HepG2 (cell line): Measurements from ENCODE around the gene NCF4. TPM values are rescaled to one million over a fixed set of nuclear protein-coding genes. Genes with fewer than 3 reads are reported as not detected.
A peak's percentile ranks its signal among the peaks of the same experiment; 100 is the strongest.

Source experiments
- ETV5 ChIP-seq: IDR thresholded peaks from 2 replicates; pipeline ENCODE4 v1.6.1; 2018; ENCODE audit warnings: missing biosample characterization, missing genetic modification reagents, inconsistent platforms, borderline replicate concordance
- GLI4 ChIP-seq: sonication (generic); formaldehyde crosslinking; IDR thresholded peaks from 2 replicates; pipeline ENCODE4 v1.5.1; 2020; ENCODE audit warnings: missing genetic modification reagents, mild to moderate bottlenecking, moderate library complexity, borderline replicate concordance
- IKZF1 ChIP-seq: fragments of 450-650 bp; IDR thresholded peaks from 2 replicates; pipeline ENCODE4 v1.7.1; 2016
- IRF1 ChIP-seq: sonication (generic); formaldehyde crosslinking; IDR thresholded peaks from 2 replicates; pipeline ENCODE4 v1.4.0; 2020; ENCODE audit warnings: low read depth, mild to moderate bottlenecking, missing genetic modification reagents
- KAT8 ChIP-seq: IDR thresholded peaks from 2 replicates; pipeline ENCODE4 v1.6.1; 2016; ENCODE audit warnings: missing genetic modification reagents, missing compliant biosample characterization
- SUZ12 ChIP-seq: fragments of 150-350 bp; IDR thresholded peaks from 2 replicates; pipeline ENCODE4 v1.6.1; 2014; ENCODE audit warnings: low read depth, low read length
- TBL1XR1 ChIP-seq: fragments of 150-350 bp; IDR thresholded peaks from 2 replicates; pipeline ENCODE4 v1.6.1; 2014; ENCODE audit warnings: borderline replicate concordance, low read length; ENCODE audit not compliant: partially characterized antibody
- YEATS2 ChIP-seq: sonication (generic); formaldehyde crosslinking; IDR thresholded peaks from 2 replicates; pipeline ENCODE4 v1.4.0; 2020; ENCODE audit warnings: missing genetic modification reagents, borderline replicate concordance
- ZFP62 ChIP-seq: sonication (generic); formaldehyde crosslinking; IDR thresholded peaks from 2 replicates; pipeline ENCODE4 v1.4.0; 2020; ENCODE audit warnings: missing genetic modification reagents
- ZNF557 ChIP-seq: sonication (generic); formaldehyde crosslinking; IDR thresholded peaks from 2 replicates; pipeline ENCODE4 v1.4.0; 2020; ENCODE audit warnings: missing genetic modification reagents
- ZNF558 ChIP-seq: sonication (generic); formaldehyde crosslinking; IDR thresholded peaks from 2 replicates; pipeline ENCODE4 v1.9.0; 2022; ENCODE audit warnings: mild to moderate bottlenecking, missing genetic modification reagents, borderline replicate concordance
- ZNF567 ChIP-seq: sonication (generic); formaldehyde crosslinking; IDR thresholded peaks from 2 replicates; pipeline ENCODE4 v1.8.1; 2023; ENCODE audit warnings: mild to moderate bottlenecking, missing genetic modification reagents, borderline replicate concordance
- polyA plus RNA-seq, 8 experiments: library from polyadenylated mRNA; depleted of rRNA in 3 of 8; stranded (reverse) in 7 of 8; unstranded in 1 of 8; fragments of >200 nt; fragmentation: Illumina TruSeq in 4 of 8; extraction: Trizol in 4 of 8; gene quantifications; 2 replicates each; pipeline versions ENCODE4 v1.2.1 to v1.2.3, GENCODE V29; 2011 to 2016; ENCODE audit warnings: low read depth in 4 of 8, missing spikeins in 1 of 8, mixed read lengths in 1 of 8; ENCODE audit not compliant: insufficient read depth in 1 of 8
- total RNA-seq, 5 experiments: library from RNA; depleted of rRNA; stranded (reverse); fragments of >200 nt; fragmentation: Illumina TruSeq; extraction: Trizol; gene quantifications; 2 replicates each; pipeline ENCODE4 v1.2.3, GENCODE V29; 2016; ENCODE audit warnings: low read depth in 1 of 5
- TF ChIP-seq, protein P1 (sequence below): sonication (generic); formaldehyde crosslinking; IDR thresholded peaks from one replicate; pipeline ENCODE4 v1.5.1; 2020; ENCODE audit warnings: mild to moderate bottlenecking, missing genetic modification reagents; ENCODE audit errors: not compliant biosample characterization
- TF ChIP-seq, protein P2 (sequence below): sonication (generic); formaldehyde crosslinking; IDR thresholded peaks from 2 replicates; pipeline ENCODE4 v1.4.0; 2020; ENCODE audit warnings: missing genetic modification reagents, low read depth, mild to moderate bottlenecking, borderline replicate concordance
- TF ChIP-seq, protein P3 (sequence below): sonication (generic); formaldehyde crosslinking; IDR thresholded peaks from 2 replicates; pipeline ENCODE4 v1.5.0; 2020; ENCODE audit warnings: mild to moderate bottlenecking, missing genetic modification reagents, borderline replicate concordance

NCF4 gene
- total and polyA plus RNA-seq, 2 of the 13 experiments (the other 11 are each of a cell fraction or from before 2014, with no cell fraction given) = not detected

GRCh38 chr22:36856121-36856791 is 4.5 kb upstream of the NCF4 start (continued):
- TF ChIP-seq, protein P1, sequence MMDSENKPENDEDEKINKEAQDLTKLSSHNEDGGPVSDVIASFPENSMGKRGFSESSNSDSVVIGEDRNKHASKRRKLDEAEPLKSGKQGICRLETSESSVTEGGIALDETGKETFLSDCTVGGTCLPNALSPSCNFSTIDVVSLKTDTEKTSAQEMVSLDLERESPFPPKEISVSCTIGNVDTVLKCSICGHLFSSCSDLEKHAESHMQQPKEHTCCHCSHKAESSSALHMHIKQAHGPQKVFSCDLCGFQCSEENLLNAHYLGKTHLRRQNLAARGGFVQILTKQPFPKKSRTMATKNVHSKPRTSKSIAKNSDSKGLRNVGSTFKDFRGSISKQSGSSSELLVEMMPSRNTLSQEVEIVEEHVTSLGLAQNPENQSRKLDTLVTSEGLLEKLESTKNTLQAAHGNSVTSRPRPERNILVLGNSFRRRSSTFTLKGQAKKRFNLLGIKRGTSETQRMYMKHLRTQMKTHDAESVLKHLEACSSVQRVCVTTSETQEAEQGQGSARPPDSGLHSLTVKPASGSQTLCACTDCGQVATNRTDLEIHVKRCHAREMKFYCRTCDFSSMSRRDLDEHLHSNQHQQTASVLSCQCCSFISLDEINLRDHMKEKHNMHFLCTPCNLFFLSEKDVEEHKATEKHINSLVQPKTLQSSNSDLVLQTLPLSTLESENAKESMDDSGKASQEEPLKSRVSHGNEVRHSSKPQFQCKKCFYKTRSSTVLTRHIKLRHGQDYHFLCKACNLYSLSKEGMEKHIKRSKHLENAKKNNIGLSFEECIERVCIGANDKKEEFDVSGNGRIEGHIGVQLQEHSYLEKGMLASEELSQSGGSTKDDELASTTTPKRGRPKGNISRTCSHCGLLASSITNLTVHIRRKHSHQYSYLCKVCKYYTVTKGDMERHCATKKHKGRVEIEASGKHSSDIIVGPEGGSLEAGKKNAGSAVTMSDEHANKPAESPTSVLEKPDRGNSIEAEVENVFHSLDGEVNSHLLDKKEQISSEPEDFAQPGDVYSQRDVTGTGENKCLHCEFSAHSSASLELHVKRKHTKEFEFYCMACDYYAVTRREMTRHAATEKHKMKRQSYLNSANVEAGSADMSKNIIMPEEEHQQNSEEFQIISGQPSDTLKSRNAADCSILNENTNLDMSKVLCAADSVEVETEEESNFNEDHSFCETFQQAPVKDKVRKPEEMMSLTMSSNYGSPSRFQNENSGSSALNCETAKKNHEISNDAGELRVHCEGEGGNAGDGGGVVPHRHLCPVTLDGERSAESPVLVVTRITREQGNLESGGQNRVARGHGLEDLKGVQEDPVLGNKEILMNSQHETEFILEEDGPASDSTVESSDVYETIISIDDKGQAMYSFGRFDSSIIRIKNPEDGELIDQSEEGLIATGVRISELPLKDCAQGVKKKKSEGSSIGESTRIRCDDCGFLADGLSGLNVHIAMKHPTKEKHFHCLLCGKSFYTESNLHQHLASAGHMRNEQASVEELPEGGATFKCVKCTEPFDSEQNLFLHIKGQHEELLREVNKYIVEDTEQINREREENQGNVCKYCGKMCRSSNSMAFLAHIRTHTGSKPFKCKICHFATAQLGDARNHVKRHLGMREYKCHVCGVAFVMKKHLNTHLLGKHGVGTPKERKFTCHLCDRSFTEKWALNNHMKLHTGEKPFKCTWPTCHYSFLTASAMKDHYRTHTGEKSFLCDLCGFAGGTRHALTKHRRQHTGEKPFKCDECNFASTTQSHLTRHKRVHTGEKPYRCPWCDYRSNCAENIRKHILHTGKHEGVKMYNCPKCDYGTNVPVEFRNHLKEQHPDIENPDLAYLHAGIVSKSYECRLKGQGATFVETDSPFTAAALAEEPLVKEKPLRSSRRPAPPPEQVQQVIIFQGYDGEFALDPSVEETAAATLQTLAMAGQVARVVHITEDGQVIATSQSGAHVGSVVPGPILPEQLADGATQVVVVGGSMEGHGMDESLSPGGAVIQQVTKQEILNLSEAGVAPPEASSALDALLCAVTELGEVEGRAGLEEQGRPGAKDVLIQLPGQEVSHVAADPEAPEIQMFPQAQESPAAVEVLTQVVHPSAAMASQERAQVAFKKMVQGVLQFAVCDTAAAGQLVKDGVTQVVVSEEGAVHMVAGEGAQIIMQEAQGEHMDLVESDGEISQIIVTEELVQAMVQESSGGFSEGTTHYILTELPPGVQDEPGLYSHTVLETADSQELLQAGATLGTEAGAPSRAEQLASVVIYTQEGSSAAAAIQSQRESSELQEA (CRISPR knock-in tag) = no peak
- TF ChIP-seq TBL1XR1 (no peak), GLI4 (CRISPR knock-in tag) (no peak), IRF1 (CRISPR knock-in tag) (no peak), IKZF1 (no peak), ZNF567 (CRISPR knock-in tag) (no peak), ETV5 (CRISPR knock-in tag) (no peak), ZNF557 (CRISPR knock-in tag) (no peak), KAT8 (CRISPR knock-in tag) (peak; percentile 49; the same call in 1 of the 2 replicates), ZNF558 (CRISPR knock-in tag) (no peak), SUZ12 (no peak), YEATS2 (CRISPR knock-in tag) (peak; percentile 52; the same call in 1 of the 2 replicates), ZFP62 (CRISPR knock-in tag) (no peak)
- TF ChIP-seq, protein P2, sequence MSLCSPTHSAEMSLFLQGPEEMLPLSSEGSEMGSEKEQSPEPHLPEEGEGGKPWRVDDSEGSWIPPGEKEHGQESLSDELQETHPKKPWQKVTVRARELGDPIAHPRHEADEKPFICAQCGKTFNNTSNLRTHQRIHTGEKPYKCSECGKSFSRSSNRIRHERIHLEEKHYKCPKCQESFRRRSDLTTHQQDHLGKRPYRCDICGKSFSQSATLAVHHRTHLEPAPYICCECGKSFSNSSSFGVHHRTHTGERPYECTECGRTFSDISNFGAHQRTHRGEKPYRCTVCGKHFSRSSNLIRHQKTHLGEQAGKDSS (CRISPR knock-in tag) = peak; percentile 41; the same call in 1 of the 2 replicates
- TF ChIP-seq, protein P3, sequence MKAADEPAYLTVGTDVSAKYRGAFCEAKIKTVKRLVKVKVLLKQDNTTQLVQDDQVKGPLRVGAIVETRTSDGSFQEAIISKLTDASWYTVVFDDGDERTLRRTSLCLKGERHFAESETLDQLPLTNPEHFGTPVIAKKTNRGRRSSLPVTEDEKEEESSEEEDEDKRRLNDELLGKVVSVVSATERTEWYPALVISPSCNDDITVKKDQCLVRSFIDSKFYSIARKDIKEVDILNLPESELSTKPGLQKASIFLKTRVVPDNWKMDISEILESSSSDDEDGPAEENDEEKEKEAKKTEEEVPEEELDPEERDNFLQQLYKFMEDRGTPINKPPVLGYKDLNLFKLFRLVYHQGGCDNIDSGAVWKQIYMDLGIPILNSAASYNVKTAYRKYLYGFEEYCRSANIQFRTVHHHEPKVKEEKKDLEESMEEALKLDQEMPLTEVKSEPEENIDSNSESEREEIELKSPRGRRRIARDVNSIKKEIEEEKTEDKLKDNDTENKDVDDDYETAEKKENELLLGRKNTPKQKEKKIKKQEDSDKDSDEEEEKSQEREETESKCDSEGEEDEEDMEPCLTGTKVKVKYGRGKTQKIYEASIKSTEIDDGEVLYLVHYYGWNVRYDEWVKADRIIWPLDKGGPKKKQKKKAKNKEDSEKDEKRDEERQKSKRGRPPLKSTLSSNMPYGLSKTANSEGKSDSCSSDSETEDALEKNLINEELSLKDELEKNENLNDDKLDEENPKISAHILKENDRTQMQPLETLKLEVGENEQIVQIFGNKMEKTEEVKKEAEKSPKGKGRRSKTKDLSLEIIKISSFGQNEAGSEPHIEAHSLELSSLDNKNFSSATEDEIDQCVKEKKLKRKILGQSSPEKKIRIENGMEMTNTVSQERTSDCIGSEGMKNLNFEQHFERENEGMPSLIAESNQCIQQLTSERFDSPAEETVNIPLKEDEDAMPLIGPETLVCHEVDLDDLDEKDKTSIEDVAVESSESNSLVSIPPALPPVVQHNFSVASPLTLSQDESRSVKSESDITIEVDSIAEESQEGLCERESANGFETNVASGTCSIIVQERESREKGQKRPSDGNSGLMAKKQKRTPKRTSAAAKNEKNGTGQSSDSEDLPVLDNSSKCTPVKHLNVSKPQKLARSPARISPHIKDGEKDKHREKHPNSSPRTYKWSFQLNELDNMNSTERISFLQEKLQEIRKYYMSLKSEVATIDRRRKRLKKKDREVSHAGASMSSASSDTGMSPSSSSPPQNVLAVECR = peak; percentile 22; the same call in 1 of the 2 replicates
